Fibroblast of the aortic adventitia (primary cell): ENCODE measurements around the gene RPS6KA2. TPM values are rescaled to one million over a fixed set of nuclear protein-coding genes. Genes with fewer than 3 reads are reported as not detected.

Experiments used
- DNase-seq: peaks from one replicate; pipeline ENCODE4 v3.0.0-alpha.2; 2010; ENCODE audit warnings: low read depth
- H3K4me3 ChIP-seq: 2 replicates; pipeline ENCODE4 v1.5.1; 2011; ENCODE audit warnings: low read depth, mild to moderate bottlenecking, control low read depth, low read length, moderate library complexity
- CTCF ChIP-seq: IDR thresholded peaks from 2 replicates; pipeline ENCODE4 v1.5.1; 2011; ENCODE audit warnings: mild to moderate bottlenecking, low read length, control low read depth, inconsistent platforms; ENCODE audit not compliant: insufficient read depth
- total RNA-seq: library from RNA; depleted of rRNA; stranded (reverse); fragments of >200 nt; gene quantifications from 2 replicates; pipeline ENCODE4 v1.2.3, GENCODE V29; 2012; ENCODE audit warnings: low replicate concordance

Gene RPS6KA2
- total RNA-seq, 1 donor, result 89.7 TPM

- no peak for TF ChIP-seq CTCF
Observed at GRCh38 chr6:166597711-166598440, 29.2 kb downstream of the RPS6KA2 start.

DNA sequence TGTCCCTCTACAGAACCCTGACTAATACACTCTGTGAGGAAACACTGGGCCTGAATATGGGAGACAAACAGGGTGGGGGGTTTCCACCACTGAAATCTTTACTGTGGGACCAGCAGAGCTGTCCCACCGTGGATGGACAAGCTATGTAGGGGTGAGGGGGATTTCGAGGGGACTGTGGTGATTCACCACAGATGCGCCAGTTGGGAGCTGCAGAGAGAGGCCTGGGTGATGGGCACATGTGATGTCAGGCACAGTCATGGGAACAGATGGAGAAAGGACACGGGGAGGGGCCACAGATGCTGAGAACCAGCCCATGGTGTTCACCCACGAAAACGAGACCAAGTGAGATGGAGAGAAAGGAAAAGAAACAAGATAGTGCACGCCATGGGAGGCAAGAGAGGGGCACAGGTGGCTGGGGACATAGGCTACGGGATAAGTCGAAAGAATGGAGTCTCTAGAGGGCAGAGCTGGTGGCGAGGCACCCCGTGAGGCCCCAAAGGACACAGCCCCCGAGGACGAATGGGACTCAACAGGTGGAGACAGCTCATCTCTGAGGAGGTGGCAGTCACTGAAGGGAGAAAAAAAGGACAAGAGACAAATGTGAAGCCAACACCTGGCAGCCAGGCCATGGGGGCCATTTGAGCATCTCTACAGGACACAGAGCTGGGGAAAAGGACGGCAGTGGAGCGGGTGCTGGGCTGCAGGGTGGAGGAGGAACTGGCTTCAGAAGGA is 30.1 kb downstream of the RPS6KA2 start:
- no peak for TF ChIP-seq CTCF
- no peak for DNase-seq
- no peak overlapping the region for H3K4me3 ChIP-seq

More at GRCh38 chr6:166597711-166598440, 29.2 kb downstream of the RPS6KA2 start:
- no peak for DNase-seq
- H3K4me3 ChIP-seq, result no peak overlapping the region

DNA sequence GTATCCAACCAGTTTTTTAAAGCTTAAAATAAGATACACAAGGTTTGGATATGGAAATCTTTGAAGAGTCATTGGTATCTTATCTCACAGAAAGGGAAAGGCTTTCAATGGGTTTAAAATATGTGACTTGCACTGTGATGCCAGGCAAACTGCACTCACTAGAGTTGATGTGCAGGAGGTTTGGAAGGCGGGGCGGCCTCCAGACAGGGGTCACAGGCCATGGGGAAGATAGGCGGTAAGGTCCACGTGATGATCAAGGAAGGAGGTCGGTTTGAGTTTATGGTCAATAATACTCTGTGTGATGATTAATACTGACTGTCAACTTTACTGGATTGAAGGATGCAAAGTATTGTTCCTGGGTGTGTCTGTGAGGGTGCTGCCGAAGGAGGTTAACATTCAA is 31.1 kb downstream of the RPS6KA2 start:
- DNase-seq, result no peak
- H3K4me3 ChIP-seq, result no peak overlapping the region
- TF ChIP-seq CTCF, result no peak

DNA sequence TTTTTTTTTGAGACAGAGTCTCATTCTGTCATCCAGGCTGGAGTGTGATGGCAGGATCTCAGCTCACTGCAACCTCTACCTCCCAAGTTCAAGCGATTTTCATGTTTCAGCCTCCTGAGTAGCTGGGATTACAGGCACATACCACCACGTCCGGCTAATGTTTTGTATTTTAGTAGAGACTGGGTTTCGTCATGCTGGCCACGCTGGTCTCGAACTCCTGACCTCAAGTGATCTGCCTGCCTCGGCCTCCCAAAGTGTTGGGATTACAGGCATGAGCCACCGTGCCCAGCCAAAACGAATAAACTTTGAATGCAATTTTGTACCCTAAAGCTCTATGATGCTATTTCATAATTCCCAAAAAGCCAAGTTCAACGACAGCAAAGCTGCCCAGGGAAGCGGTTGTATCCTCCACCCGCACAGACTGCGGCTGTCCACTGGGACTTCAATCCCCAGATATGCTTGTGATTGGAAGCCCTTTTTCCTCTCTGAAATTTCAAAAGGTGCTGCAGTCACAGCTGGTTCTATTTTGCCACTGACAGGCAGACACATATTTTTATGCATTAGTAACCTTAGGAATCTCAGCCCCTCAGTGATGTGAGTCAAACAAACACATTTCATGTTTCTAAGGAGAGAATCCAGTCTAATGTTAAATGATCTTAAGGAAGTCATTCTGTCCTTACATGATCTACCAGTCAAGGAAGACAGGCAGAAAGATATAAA is 31.8 kb downstream of the RPS6KA2 start:
- no peak overlapping the region for H3K4me3 ChIP-seq

DNA sequence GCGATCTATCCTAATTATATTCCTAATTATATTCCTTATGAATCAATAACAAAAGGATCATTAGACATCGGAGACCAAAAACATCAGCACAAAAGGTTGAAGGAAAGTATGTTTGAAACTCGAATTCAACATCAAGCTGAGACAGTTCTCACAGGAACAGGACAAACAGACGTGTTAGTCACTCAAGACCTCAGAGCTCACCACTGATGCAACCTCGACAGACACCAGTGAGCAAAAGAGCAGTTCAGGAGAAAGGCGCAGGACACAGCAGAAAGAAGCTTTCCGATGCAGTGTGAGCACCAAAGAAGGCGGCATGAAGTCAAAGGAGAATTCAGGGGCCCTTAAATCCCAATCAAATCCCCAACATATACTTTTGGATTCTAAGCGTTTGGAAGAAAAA is 34.2 kb downstream of the RPS6KA2 start:
- no peak for TF ChIP-seq CTCF
- DNase-seq, result no peak
- H3K4me3 ChIP-seq, result no peak overlapping the region

More for the DNA sequence above, 31.8 kb downstream of the RPS6KA2 start:
- DNase-seq, result peak; percentile 95
- no peak for TF ChIP-seq CTCF

DNA sequence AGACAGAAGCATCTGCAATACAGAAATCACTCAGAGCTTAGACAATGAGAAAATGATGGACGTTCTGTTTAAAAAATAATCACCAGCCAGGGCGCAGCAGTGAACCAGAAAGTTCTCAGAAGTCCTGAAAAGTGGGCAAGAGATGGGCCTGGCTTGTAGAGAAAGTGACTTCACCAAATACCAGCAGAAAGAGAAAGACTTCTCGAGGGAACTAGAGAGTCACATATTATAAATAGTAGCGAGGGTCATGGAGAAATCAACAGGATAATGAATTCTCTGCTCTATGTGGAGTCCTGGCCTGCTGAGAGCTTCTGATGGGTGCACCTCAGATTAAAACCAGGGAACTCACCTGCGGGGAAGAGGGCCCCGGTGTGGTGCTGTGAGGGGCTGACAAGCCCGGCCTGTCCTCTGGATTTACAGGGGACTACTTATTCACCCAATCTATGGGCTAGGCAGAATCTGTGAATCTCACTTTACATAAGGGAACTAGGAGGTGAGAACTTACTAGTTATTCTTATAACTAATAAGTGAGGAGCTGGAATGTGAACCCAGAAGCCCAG is 35.0 kb downstream of the RPS6KA2 start:
- no peak for DNase-seq
- TF ChIP-seq CTCF, result no peak
- no peak overlapping the region for H3K4me3 ChIP-seq
